Peyer's patch (tissue), 4 donors: Measurements from ENCODE around the gene LRRC37A2.
"Not testable (repeated sequence)": the region's sequence is repeated elsewhere in the genome, so short reads cannot be mapped to it uniquely, and the experiment has no call there.

Experiments
- CTCF ChIP-seq, 6 experiments: fragments of 450-650 bp in 4 of 6; fragments of 200-600 bp in 2 of 6; sonication (generic) in 1 of 6; IDR thresholded peaks; one replicate each; pipeline ENCODE4 v1.5.1; 2017 to 2019; ENCODE audit warnings: antibody characterized with exemption in 6 of 6, mild to moderate bottlenecking in 3 of 6, moderate library complexity in 1 of 6
- POLR2A ChIP-seq, 2 donors: fragments of 450-650 bp; IDR thresholded peaks; one replicate each; pipeline ENCODE4 v1.5.1; 2017; ENCODE audit warnings: antibody characterized with exemption in 2 of 2, mild to moderate bottlenecking in 2 of 2, moderate library complexity in 2 of 2

- TF ChIP-seq POLR2A, CTCF (IDR thresholded peaks at IDR 0.05): not testable (repeated sequence)
These were observed 37.8 kb upstream of the LRRC37A2 start for GRCh38 chr17:46474489-46474888.
